Fibroblast of the conjunctiva (primary cell): ENCODE data around the gene ZCCHC10.
"Not testable (repeated sequence)": the region's sequence is repeated elsewhere in the genome, so short reads cannot be mapped to it uniquely, and the experiment has no call there.

Source experiments
- DNase-seq: peaks from one replicate; pipeline ENCODE4 v3.0.0-alpha.2; 2010; ENCODE audit warnings: low read depth

The ZCCHC10 gene

DNA sequence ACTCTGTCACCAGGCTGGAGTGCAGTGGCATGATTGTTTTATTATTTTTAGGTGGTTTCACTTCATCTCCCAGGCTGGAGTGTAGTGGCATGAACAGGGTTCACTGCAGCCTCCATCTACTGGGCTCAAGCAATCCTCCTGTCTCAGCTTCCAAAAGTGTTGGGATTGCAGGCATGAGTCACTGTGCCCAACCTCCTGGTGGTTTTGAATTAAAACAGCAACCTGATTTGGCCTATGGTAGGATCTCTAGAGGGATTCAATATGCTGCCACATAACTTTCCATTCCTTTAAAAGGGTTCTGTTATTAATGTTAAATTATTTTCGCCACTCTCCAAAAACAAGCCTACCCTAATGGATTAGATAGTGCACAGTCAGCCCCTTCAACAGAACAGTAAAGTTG is 15.6 kb upstream of the ZCCHC10 start:
- peak; percentile 13 for DNase-seq

DNA sequence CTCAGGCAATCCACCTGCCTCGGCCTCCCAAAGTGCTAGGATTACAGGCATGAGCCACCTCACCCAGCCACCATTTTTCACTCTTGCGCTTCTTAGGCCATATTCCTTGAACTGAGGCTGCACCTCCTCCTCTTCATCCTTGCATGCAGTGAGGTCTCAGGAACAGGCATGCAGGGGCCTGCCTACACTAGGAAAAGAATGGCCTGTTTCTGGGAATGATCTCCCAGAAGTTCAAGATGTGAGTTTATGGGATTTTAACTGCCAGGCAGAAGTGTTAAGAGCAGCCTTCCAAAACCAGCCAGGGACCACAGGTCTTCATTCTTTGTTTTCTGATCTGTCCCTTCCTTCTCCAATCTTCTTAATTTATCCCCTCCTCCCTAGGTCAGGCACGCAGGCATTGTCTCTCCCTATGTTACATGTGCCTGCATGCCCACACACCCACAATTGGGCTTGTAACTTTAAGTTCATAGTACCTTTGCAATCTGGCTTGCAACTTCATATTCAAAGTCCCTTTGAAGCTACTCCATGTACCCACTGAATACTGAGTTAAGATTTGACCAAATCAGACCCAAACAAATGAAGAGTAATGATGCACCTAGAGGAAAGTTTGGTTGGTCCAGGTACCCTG is 14.9 kb upstream of the ZCCHC10 start:
- DNase-seq: no peak

DNA sequence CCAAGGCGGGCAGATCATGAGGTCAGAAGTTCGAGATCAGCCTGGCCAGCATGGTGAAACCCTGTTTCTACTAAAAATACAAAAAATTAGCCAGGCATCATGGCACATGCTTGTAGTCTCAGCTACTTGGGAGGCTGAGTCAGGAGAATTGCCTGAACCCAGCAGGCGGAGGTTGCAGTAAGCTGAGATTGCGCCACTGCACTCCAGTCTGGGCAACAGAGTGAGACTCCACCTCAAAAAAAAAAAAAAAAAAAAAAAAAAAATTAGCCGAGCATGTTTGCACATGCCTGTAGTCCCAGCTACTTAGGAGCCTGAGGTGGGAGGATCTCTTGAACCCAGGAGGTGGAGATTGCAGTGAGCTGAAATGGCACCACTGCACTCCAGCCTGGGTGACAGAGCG is 10.3 kb upstream of the ZCCHC10 start:
- DNase-seq: not testable (repeated sequence)

DNA sequence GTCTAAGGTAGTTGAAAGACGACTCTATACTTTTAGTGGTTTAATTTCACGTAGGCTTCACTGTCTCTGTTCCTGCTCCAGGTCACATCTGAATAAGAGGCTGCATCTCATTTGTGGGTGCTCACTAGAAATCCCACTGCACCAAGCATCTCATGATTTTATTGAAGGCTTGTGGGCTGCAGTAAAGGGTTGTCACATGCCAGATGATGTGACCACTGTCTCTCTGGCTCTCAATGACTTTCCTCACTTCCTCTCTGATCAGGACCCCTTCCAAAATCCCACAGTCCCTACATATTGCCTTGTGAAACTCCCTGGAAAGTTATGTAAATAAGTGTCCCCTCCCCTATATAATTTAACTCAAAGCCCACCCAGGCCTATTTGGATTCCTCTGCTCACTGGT is 8.9 kb upstream of the ZCCHC10 start:
- DNase-seq: no peak

DNA sequence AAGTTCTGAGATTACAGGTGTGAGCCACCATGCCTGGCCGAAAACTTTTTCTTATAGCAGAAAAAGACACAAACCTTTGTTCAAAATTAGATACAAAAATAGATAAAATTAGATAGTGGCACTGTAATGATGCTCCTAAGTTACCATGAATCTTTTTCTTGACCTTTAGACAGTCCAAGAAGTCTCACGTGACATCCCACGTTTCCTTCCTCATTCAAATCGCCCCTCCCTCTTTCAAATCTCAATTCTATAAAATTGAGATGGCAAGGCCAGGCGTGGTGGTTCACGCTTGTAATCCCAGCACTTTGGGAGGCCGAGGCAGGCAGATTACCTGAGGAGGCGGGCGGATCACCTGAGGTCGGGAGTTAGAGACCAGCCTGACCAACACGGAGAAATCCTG is 7.7 kb upstream of the ZCCHC10 start:
- DNase-seq: no peak

DNA sequence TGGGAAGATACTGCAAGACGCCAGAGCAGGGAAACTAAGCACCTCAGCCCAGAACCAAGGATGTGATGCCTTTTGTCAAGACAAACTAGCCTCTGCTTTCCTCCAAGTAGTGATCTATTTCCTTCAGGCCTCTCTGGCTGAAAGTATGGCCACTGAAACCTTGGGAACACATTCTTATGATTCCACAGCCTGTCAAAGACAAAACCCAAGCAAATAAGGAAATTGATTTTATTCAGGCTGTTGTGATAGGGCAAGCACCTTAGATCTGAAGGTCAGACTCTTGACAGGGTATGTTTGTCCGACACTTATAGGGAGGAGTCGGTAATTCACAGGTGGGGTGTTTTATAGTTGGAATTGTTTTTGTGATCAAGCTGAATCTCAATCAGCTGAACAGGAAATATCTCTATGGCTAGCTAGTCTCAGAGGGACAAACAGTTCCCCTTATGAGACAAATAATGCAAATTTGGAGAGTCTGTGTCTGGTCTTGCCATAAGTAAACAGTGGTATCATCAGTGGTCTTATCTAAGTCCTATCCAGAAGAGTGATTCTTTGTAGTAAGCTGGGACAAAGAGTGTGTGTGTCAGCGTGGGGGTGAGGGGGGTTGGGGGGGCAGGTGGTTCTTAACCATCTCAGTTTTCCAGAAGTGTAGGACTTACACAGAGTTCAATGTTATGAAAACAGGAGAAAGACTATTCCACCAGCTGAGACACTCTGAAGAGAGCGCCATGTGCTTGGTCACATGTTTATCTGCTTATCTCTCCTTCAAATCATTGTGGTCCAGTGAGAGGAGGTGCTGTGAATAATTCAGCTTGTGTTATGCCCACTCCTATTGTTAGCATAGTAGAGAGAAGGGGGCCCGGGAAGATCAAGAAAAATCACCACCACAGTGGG is 6.7 kb upstream of the ZCCHC10 start:
- no peak for DNase-seq

DNA sequence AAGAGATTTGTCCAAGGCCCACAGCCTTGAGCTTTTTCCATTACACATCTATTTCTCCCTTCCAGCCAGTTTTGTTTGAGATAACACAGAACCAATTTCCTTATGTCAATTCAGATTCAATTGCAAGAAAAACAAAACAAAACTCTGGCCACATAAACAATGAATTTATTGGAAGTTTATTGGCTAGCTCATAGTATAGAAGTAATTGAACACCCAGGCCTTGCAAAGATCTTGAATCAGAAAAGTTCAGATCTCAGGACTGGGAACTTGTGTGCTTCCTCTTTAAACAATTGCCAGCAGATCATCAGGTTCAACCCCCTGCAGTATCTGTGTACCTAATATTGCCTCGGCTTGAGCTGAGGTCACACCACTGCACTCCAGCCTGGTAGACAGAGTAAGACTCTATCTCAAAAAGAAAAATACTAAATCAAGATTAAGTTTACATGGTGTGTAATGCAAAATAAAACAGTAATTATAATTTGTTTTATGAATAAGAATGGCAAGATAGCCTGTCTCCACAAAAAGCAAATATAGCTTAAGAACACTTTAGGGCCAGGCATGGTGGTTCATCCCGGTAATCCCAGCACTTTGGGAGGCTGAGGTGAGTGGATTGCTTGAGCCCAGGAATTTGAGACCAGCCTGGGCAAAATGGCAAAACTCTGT is 4.1 kb upstream of the ZCCHC10 start:
- DNase-seq: no peak

DNA sequence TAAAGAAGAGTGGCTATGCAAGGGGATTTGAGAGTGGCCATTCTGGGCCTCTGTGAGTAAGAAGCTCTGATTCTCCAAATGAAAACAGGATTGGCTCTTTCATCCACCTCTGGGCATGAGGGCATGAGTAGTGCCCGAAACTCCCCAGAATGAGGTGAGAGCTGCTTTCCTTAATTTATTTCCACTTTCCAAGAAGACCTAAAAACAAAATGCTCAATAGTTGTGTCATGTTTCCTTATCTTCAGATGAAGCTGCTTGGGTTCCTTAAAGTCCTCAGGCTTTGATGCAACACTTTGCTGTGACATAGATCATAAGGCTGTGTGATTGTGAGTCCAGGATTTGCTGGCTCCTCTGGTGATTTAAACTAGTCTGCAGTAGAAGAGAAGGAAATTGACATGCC is 3.1 kb upstream of the ZCCHC10 start:
- DNase-seq: no peak

DNA sequence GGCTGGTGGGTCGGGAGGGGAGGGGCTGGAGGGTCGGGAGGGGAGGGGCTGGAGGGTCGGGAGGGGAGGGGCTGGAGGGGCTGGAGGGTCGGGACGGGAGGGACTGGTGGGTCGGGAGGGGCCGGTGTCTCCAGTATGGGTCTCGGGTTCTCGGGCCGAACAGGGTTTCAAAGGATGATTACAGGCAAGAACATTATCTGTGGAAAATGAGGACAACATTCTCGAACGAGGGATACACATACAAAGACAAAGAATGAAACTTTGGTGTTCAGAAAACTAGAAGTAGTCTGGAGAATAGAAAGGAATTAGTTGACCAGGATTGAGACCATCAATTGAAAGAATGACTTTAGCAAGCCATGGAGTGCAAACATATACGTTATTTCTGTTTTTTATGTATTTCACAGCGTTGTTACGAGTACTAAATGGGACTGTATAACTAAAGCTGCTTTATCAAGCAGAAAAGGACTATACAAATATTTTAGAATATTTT is 360 bp upstream of the ZCCHC10 start:
- DNase-seq: no peak

DNA sequence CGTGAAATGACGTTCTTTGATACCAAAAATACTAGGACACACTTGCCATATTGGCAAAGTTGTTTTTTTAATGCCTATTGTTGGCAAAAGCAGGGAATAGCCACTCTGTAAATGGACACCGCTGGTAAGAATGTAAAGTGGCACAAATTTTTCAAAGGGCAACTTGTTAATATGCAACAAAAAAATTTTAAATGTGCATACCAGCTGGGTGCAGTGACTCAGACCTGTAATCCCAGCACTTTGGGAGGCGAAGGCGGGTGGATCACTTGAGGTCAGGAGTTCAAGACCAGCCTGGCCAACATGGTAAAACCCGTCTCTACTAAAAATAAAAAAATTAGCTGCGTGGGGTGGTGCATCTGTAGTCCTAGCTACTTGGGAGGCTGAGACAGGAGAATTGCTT is 6.9 kb downstream of the ZCCHC10 start:
- not testable (repeated sequence) for DNase-seq

DNA sequence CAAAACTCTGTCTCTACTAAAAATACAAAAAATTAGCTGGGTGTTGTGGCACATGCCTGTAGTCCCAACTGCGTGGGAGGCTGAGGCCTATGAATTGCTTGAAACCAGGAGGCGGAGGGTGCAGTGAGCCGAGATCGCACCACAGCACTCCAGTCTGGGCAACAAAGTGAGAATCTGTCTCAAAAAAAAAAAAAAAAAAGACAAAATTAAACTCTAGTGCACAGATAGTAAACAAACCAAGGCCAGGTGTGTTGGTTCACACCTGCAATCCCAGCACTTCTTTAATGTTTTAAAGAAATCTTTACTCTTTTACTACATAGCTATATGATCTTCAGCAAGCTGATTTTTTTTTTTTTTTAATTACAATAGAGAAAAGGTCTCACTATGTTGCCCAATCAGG is 8.4 kb downstream of the ZCCHC10 start:
- no peak for DNase-seq

DNA sequence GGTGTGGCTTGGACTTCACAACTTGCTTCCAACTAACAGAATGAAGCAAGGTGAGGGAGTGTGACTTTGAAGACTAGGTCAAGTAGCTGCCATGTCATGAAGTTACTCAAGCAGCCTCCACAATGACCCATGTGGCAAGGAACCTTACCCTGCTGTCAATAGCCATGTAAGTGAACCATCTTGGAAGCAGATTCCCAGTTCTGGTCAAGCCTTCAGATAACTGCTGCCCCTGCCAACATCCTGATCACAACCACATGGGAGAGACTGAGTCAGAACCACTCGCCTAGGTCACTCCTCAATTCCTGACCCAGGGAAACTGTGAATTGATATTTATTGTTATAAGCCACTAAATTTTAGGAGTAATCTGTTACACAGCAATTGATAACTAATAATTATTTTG is 10.9 kb downstream of the ZCCHC10 start:
- no peak for DNase-seq

DNA sequence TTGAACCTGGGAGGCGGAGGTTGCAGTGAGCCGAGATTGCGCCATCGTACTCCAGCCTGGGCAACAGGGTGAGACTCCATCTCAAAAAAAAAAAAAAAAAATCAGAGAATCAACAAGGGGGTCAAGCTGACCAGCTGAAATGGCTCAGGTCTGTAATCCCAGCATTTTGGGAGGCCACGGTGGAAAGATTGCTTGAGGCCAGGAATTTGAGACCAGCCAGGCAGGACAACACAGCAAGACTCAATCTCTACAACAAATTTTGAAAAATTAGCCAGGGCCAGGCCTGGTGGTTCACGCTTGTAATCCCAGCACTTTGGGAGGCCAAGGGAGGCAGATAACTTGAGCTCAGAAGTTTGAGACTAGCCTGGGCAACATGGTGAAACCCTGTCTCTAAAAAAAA is 17.9 kb downstream of the ZCCHC10 start:
- not testable (repeated sequence) for DNase-seq

DNA sequence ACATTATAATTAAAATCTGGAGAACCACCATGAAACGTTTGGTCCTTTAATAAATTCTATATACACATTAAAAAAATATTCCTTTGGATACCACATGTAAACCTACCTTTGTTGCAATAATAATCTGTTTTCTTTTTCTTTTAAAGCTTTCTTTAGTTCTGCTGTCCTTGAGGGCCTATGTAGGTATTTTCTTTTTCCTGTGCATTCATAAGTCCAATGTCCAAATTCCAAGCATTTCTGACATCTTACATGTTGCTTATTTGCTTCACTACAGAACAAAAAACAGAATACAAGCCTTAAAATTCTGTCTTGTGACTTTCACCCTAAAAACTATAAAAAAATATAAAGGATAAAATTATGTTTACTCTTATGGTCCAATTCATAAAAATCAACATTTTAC is 19.7 kb downstream of the ZCCHC10 start:
- no peak for DNase-seq

DNA sequence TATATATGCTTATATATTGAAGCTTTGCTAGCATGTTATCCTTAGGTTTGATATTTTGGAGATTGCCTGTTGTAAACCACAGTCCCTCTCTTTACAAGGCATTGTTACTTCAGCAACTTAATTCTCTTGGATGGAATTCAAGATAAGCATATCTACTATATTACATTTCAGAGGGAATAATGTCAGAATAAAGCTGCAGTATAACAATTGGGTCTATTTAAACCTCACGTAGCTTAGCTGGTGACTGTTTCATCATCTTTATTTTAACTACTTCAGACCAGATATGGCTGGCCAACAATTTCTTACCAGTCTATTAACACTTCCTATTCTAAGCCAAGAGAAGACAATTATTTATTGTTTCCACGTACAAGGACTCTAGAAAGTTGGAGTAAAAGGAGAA is 27.1 kb downstream of the ZCCHC10 start:
- DNase-seq: no peak

DNA sequence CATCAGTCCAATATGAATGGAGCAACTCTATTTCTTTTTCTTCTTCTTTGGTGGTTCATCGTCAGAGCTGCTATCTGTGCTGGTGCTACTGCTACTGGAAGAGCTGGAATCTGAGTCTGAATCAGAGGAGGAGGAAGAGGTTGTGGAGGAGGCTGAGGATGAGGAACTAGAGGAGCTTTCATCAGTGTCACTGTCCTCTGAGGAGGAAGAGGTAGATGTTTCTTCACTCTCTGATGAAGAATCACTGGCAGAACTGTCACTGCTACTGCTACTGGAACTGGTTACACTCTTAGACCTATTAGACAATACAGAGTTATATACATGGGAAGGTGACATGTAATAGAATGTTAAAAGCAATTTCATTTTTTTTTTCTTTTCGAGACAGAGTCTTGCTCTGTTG is 27.8 kb downstream of the ZCCHC10 start:
- no peak for DNase-seq

DNA sequence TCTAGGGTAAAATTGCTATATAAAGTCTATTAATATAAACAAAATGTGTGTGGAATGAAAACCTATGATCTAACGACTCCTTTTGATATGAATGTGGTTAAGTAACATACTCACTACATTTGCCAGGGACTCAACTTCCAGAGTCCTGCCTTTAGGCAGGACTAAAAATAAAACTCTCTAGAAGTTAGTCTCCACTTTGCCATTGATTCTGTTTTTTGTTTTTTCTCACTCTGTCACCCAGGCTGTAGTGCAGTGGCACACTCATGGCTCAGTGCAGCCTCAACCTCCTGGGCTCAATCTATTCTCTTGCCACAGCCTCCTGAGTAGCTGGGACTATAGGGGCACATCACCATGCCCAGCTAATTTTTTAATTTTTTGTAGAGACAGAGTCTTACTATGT is 30.0 kb downstream of the ZCCHC10 start:
- DNase-seq: no peak

DNA sequence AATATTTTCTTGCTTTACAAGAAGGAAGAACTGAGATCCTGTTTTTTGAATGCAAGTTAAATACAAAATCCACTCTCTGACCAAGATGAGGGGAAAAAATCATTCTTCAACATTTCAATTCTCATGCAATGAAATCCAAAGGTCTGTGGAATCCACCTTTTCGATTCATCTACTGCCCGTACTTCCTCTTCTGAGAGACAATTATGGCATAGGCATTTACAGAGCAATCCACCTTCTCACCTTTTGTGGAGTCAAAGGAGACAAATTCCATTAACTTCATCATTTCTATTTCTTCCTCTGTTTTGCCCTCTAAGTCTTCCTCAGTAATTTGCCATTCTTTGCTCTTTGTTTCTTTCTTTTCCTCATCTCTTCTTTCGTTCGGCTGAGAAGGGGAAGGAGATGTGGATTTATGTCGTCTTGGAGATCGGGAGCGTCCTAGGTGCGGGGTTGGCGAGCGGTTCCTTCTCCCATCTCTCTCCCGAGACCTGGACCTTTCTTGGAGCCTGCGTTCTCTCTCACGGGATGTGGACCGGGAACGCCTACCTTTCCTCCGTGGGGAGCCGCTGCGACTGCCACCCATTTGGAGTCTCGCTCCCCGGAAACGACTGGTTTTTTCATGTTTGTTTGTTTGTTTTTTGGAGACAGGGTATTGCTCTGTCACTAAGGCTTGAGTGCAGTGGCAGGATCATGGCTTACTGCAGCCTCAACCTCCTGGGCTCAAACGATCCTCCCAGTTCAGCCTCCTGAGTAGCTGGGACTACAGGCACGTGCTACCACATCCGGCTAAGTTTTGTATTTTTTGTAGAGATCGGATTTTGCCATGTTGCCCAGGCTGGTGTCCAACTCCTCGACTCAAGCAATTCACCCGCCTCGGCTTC is 38.6 kb downstream of the ZCCHC10 start:
- DNase-seq: no peak

DNA sequence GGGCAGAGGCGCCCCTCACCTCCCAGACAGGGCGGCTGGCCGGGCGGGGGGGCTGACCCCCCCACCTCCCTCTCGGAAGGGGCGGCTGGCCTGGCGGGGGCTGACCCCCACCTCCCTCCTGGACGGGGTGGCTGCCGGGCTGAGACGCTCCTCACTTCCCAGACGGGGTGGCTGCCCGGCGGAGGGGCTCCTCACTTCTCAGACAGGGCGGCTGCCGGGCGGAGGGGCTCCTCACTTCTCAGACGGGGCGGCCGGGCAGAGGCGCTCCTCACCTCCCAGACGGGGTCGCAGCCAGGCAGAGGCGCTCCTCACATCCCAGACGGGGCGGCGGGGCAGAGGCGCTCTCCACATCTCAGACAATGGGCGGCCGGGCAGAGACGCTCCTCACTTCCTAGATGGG is 43.4 kb downstream of the ZCCHC10 start:
- DNase-seq: not testable (repeated sequence)

DNA sequence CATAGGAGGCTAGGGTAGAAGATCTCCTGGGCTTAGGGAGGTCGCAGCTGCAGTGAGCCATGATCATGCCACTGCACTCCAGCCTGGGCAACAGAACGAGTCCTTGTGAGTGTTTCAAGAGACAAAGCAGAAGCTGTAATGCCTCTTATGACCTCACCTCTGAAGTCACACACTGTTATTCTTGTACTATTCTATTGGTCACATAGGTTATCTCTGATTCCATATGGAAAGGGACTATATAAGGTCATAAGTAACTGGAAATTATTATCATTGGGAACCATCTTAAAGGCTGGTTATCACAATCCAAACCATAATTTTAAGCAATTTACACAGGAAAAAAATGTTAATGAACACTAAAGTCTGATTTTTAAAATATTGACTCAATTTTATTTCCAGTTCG is 45.1 kb downstream of the ZCCHC10 start:
- DNase-seq: no peak

DNA sequence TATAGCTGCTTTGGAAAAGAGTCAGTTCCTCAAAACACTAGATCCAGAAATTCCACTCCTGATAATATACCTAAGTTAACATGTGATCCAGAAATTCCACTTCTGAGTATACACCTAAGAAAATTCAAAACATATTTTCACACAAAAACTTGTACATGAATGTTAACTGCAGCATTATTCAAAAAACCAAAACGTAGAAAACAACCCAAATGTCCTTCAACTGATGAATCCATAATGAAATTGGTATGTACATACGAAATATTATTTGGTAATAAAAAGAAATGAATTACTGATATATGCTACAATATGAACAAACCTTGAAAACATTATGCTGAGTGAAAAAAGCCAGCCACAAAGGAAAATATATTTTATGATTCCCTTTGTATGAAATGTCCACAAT is 46.4 kb downstream of the ZCCHC10 start:
- DNase-seq: no peak

DNA sequence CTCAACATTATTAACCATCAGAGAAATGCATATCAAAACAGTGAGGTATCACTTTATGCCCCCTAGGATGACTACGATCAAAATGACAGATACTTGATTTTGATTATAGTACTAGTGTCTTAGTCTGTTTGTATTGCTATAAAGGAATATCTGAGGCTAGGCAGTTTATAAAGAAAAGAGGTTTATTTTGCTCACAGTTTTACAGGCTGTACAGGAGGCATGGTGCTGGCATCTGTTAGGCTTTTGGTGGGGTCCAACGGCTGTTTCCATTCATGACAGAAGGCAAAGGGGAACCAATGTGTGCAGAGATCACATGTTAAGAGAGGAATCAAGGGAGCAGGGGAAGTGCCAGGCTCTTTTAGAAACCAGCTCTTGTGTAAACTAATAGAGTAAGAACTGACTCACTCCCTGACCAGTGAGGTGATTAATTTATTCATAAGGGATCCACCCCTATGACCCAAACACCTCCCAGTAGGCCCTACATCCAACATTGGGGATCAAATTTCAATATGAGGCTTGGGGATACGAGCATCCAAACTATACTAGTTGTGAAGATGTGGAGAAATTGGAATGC is 46.9 kb downstream of the ZCCHC10 start:
- DNase-seq: no peak
